HG03432 (cell line): ENCODE data around the gene KANSL1.
A peak's percentile ranks its signal among the peaks of the same experiment; 100 is the strongest.
"Not testable (repeated sequence)": the region's sequence is repeated elsewhere in the genome, so short reads cannot be mapped to it uniquely, and the experiment has no call there.

Experiments
- ATAC-seq: cut with Tn5 transposase; IDR thresholded peaks from one replicate; pipeline ENCODE4 v1.9.1; 2021; ENCODE audit warnings: mild to moderate bottlenecking, moderate library complexity; ENCODE audit not compliant: unreplicated experiment

The KANSL1 gene

GRCh38 chr17:46027048-46027975, 165.9 kb downstream of the KANSL1 start:
- ATAC-seq, result no peak

- ATAC-seq, result no peak
These were observed 166.8 kb downstream of the KANSL1 start for GRCh38 chr17:46026166-46027047.

- ATAC-seq, result no peak
These were observed 167.6 kb downstream of the KANSL1 start for GRCh38 chr17:46025510-46026165.

GRCh38 chr17:46025060-46025459, 168.2 kb downstream of the KANSL1 start:
- no peak for ATAC-seq

- ATAC-seq, result no peak
These were observed 168.6 kb downstream of the KANSL1 start for GRCh38 chr17:46024590-46024989.

- no peak for ATAC-seq
These were observed 169.3 kb downstream of the KANSL1 start for GRCh38 chr17:46023783-46024388.

GRCh38 chr17:46023366-46023765, 169.9 kb downstream of the KANSL1 start:
- not testable (repeated sequence) for ATAC-seq

- ATAC-seq, result no peak
These were observed 172.2 kb downstream of the KANSL1 start for GRCh38 chr17:46020998-46021397.

- ATAC-seq, result peak; percentile 65
These were observed 173.0 kb downstream of the KANSL1 start for GRCh38 chr17:46020023-46020761.

- not testable (repeated sequence) for ATAC-seq
These were observed 173.8 kb downstream of the KANSL1 start for GRCh38 chr17:46019408-46019925.

- ATAC-seq, result no peak
These were observed 179.6 kb downstream of the KANSL1 start for GRCh38 chr17:46013502-46014165.

- no peak for ATAC-seq
These were observed 180.1 kb downstream of the KANSL1 start for GRCh38 chr17:46013127-46013501.

- ATAC-seq, result no peak
These were observed 180.6 kb downstream of the KANSL1 start for GRCh38 chr17:46012506-46013079.

- ATAC-seq, result no peak
These were observed 181.3 kb downstream of the KANSL1 start for GRCh38 chr17:46011711-46012505.

GRCh38 chr17:46010597-46011186, 182.5 kb downstream of the KANSL1 start:
- ATAC-seq, result no peak

GRCh38 chr17:46009681-46010596, 183.3 kb downstream of the KANSL1 start:
- ATAC-seq, result no peak

- no peak for ATAC-seq
These were observed 184.6 kb downstream of the KANSL1 start for GRCh38 chr17:46008591-46008990.
